ENCODE results near the gene S100A4. TPM values are rescaled to one million over a fixed set of nuclear protein-coding genes. Genes with fewer than 3 reads are reported as not detected.
"Not testable (repeated sequence)": the region's sequence is repeated elsewhere in the genome, so short reads cannot be mapped to it uniquely, and the experiment has no call there.

S100A4 gene
- total RNA-seq, 1 donor from 2014 or later: 181 TPM

DNA sequence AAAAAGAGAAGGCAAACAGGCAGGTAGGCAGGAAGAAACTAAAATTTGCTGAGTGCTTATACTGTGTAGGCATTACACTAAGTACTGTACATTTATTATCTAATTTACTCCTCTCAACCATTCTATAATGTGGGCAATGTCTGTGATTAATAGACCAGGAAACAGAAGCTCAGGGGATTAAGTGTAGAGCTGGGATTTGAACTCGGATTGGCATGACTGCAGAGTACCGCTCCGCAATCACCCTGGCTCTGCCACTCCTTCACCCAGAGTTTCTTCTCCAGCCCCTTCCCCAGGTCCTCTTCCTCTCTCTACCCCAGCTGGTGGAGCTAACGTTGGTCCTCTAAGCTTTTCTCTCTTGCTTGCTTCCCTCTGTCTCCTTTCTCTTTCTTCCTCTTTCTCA lies 31.5 kb upstream of the S100A4 start:
- H3K27me3 Mint-ChIP-seq (ENCODE audit: low read depth): peaks cover 25% of the 10 kb centered on the region
- H3K27ac Mint-ChIP-seq: no peak overlapping the region
- DNase-seq (ENCODE audit: low spot score): no peak
- H3K4me1 Mint-ChIP-seq (ENCODE audit: low read depth): peaks cover 9% of the 10 kb centered on the region
- no peak overlapping the region for H3K4me3 Mint-ChIP-seq (ENCODE audit: low read depth)
- intact Hi-C loops (cut with micrococcal nuclease): no loop called here
- H3K36me3 Mint-ChIP-seq (ENCODE audit: low read depth): no peaks in the 10 kb centered on the region
- H3K9me3 Mint-ChIP-seq: no peaks in the 10 kb centered on the region

DNA sequence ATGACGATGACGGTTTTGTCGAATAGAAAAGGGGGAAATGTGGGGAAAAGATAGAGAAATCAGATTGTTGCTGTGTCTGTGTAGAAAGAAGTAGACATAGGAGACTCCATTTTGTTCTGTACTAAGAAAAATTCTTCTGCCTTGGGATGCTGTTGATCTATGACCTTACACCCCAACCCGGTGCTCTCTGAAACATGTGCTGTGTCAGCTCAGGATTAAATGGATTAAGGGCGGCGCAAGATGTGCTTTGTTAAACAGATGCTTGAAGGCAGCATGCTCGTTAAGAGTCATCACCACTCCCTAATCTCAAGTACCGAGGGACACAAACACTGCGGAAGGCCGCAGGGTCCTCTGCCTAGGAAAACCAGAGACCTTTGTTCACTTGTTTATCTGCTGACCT lies 29.9 kb upstream of the S100A4 start:
- Mint-ChIP-seq H3K27me3 (ENCODE audit: low read depth) (peaks cover 25% of the 10 kb centered on the region), H3K4me1 (ENCODE audit: low read depth) (peaks cover 13% of the 10 kb centered on the region)
- intact Hi-C loops (cut with micrococcal nuclease); H3K9me3 Mint-ChIP-seq; H3K4me3 Mint-ChIP-seq (ENCODE audit: low read depth); H3K27ac Mint-ChIP-seq; H3K36me3 Mint-ChIP-seq (ENCODE audit: low read depth); DNase-seq (ENCODE audit: low spot score): not testable (repeated sequence)

DNA sequence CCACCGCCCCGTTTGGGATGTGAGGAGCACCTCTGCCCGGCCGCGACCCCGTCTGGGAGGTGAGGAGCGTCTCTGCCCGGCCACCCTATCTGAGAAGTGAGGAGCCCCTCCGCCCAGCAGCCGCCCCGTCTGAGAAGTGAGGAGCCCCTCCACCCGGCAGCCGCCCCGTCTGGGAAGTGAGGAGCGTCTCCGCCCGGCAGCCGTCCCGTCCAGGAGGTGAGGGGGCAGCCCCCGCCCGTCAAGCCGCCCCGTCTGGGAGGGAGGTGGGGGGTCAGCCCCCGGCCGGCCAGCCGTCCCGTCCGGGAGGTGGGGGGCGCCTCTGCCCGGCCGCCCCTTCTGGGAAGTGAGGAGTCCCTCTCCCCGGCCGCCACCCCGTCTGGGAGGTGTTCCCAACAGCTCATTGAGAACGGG lies 29.5 kb upstream of the S100A4 start:
- H3K4me3 Mint-ChIP-seq (ENCODE audit: low read depth); H3K36me3 Mint-ChIP-seq (ENCODE audit: low read depth); DNase-seq (ENCODE audit: low spot score); H3K27ac Mint-ChIP-seq; H3K9me3 Mint-ChIP-seq; intact Hi-C loops (cut with micrococcal nuclease): not testable (repeated sequence)
- peaks cover 25% of the 10 kb centered on the region for H3K27me3 Mint-ChIP-seq (ENCODE audit: low read depth)
- H3K4me1 Mint-ChIP-seq (ENCODE audit: low read depth): peaks cover 13% of the 10 kb centered on the region

DNA sequence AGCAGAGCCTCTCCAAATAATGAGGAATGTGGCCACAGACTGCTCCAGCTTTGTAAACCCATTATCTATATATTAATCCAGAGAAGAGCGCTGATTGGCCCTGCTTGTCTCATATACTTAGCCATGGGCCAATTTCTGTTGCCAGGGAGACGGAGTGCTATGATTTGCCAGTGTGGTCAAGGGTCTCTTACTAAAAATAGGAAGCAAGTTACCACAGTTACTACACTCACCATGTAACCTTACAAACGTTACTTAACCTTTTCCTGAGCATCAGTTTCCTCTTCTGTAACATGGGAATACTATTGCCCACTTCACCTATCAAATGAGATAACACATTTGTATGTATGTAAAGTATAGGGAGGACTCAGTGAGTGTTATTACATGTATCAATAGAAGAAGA lies 27.7 kb upstream of the S100A4 start:
- H3K36me3 Mint-ChIP-seq (ENCODE audit: low read depth): no peaks in the 10 kb centered on the region

DNA sequence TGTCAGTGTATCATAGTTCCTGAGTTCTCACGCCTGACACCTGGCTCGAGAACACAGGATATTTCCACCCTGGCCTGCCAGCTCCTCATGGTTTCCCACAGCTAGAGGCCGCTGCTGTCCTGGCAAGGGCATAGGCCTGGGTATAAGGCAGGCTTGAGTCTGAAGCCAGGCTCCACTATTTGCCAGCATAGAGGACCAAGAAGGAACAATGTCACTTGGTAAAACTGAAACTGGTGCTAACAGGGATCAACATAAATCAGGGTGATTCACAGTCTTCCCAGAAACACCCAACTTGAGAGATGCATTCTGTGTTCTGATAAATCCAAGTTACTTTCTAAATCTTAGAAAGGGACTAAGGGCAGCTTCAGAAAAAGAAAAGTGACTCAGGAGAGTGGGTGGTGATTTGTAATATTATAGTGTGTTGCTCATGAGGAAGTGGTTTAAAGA lies 27.0 kb upstream of the S100A4 start:
- DNase-seq (ENCODE audit: low spot score): peak; percentile 38
- Mint-ChIP-seq H3K27me3 (ENCODE audit: low read depth) (peaks cover 9% of the 10 kb centered on the region), H3K4me3 (ENCODE audit: low read depth) (no peak overlapping the region), H3K36me3 (ENCODE audit: low read depth) (no peaks in the 10 kb centered on the region), H3K27ac (no peak overlapping the region), H3K4me1 (ENCODE audit: low read depth) (peaks cover 31% of the 10 kb centered on the region), H3K9me3 (no peaks in the 10 kb centered on the region)
- intact Hi-C loops (cut with micrococcal nuclease): loop anchor here (1.0 to 5.0 kb wide), 3 partner anchors 25 to 60 kb away; partner anchors contain the start of gene CHTOP

More for the DNA sequence above, 27.7 kb upstream of the S100A4 start:
- no peak overlapping the region for H3K4me3 Mint-ChIP-seq (ENCODE audit: low read depth)
- peaks cover 16% of the 10 kb centered on the region for H3K27me3 Mint-ChIP-seq (ENCODE audit: low read depth)
- intact Hi-C loops (cut with micrococcal nuclease): loop anchor here (5.0 kb wide), 1 partner anchor 59 kb away; the partner anchor contains the start of gene CHTOP
- peaks cover 24% of the 10 kb centered on the region for H3K4me1 Mint-ChIP-seq (ENCODE audit: low read depth)
- H3K9me3 Mint-ChIP-seq: no peaks in the 10 kb centered on the region
- DNase-seq (ENCODE audit: low spot score): no peak
- H3K27ac Mint-ChIP-seq: peak overlapping the region; percentile 9

DNA sequence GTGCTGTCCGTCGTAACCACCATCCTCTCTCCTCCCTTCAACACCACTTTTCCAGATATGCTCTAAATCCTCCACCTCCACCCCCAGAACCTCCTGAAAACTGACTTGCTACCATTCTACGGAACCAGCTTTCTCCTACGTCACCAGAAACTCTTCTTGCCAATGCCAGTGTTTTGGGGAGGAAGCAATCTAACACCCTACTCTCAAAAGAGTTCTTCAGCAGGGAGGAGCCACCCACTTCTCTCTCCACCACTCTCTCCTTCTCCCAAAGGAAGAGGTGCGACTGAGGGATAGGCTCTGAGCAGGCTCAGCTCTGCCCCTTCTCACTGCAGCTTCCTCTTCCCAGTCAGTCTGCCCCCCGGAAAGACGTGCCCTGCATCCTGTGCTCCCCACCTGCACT lies 26.1 kb upstream of the S100A4 start:
- Mint-ChIP-seq H3K9me3 (no peaks in the 10 kb centered on the region), H3K27ac (no peak overlapping the region), H3K27me3 (ENCODE audit: low read depth) (peaks cover 3% of the 10 kb centered on the region), H3K4me1 (ENCODE audit: low read depth) (peaks cover 37% of the 10 kb centered on the region), H3K36me3 (ENCODE audit: low read depth) (no peaks in the 10 kb centered on the region), H3K4me3 (ENCODE audit: low read depth) (no peak overlapping the region)
- DNase-seq (ENCODE audit: low spot score): no peak
- intact Hi-C loops (cut with micrococcal nuclease): loop anchor here (1.0 to 5.0 kb wide), 3 partner anchors 26 to 61 kb away; partner anchors contain the start of gene CHTOP

DNA sequence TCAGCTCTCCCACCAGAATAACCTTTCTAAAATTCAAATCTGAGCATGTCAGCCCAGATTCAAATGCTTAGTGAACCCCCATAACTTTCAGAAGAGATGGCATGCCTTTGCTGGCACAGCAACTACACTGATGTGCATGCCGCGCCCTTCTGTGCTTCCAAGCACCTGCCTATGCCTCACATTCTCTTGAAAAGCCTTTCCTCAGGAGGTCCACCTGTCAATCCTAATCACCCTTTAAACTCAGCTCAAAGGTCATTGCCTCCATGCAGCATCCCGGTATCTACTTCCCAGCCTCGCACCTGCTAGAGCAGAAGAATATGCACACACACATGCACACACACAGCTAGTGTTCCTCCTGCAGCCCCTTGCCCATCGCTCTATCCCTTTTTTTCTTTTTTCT lies 25.3 kb upstream of the S100A4 start:
- Mint-ChIP-seq H3K4me1 (ENCODE audit: low read depth) (peaks cover 43% of the 10 kb centered on the region), H3K9me3 (no peaks in the 10 kb centered on the region), H3K4me3 (ENCODE audit: low read depth) (no peak overlapping the region), H3K27ac (no peak overlapping the region), H3K27me3 (ENCODE audit: low read depth) (no peaks in the 10 kb centered on the region), H3K36me3 (ENCODE audit: low read depth) (no peaks in the 10 kb centered on the region)
- DNase-seq (ENCODE audit: low spot score): no peak
- intact Hi-C loops (cut with micrococcal nuclease): loop anchor here (5.0 kb wide), 1 partner anchor 61 kb away; the partner anchor contains the start of gene CHTOP

DNA sequence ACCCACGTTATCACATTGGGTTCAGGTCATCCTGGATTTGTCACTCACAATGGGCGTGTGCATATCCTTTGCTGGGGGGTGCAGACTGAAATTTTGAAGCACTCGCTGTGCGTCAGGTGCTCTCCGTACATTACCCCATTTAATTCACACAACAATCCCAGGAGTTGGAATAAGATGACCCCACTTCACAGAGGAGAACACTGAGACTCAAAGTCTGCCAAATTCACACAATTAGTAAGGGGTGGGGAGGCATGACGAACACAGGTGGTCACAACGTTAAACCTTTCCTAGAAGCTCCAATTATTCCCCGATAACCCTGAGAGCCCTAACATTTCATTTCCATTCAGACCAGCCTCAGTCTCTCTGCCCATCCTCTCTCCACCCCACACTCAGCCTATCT lies 23.9 kb upstream of the S100A4 start:
- H3K4me1 Mint-ChIP-seq (ENCODE audit: low read depth): peaks cover 48% of the 10 kb centered on the region
- DNase-seq (ENCODE audit: low spot score): no peak
- H3K27ac Mint-ChIP-seq: no peak overlapping the region
- H3K9me3 Mint-ChIP-seq: no peaks in the 10 kb centered on the region
- H3K4me3 Mint-ChIP-seq (ENCODE audit: low read depth): no peak overlapping the region
- intact Hi-C loops (cut with micrococcal nuclease): no loop called here
- no peaks in the 10 kb centered on the region for H3K27me3 Mint-ChIP-seq (ENCODE audit: low read depth)
- H3K36me3 Mint-ChIP-seq (ENCODE audit: low read depth): no peaks in the 10 kb centered on the region

DNA sequence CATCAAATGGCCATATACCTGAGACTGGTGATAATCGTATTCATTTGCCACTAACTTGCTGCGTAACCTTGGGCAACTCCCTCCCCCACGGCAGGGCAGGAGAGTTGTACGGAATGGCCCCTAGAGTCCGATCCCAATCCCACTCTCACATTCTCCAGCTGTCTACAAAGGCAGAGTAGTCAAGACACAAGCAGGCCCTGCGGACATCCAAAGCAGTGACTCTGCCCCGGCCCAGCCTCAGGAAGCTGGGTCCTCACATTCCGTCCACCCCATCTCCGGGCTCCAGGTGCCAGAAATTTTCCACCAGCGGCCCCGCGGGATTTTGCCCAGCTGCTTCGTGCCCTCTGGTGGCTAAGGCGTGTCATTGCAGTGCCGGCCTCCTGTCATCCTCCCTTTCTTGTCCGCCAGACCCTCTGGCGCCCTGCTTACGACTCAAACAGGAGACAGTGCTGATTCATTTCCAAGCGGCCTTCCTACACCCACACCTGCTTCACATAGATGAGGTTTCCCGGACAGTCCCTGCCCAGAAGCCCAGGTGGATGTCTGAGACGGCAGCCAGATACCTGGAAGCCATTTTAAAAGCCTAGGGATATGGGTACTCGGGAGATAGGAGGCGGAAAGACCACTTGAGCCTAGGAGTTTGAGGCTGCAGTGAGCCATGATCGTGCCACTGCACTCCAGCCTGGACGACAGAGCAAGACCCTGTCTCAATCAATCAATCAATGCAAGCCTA lies 22.9 kb upstream of the S100A4 start:
- DNase-seq (ENCODE audit: low spot score): peak; percentile 73
- Mint-ChIP-seq H3K4me3 (ENCODE audit: low read depth) (peak overlapping the region; percentile 49), H3K9me3 (no peaks in the 10 kb centered on the region), H3K4me1 (ENCODE audit: low read depth) (peaks cover 48% of the 10 kb centered on the region), H3K36me3 (ENCODE audit: low read depth) (no peaks in the 10 kb centered on the region), H3K27me3 (ENCODE audit: low read depth) (no peaks in the 10 kb centered on the region), H3K27ac (peak overlapping the region; percentile 5)
- intact Hi-C loops (cut with micrococcal nuclease): loop anchor here (1.0 kb wide), 2 partner anchors 35 to 57 kb away; no protein-coding TSS in a partner anchor

DNA sequence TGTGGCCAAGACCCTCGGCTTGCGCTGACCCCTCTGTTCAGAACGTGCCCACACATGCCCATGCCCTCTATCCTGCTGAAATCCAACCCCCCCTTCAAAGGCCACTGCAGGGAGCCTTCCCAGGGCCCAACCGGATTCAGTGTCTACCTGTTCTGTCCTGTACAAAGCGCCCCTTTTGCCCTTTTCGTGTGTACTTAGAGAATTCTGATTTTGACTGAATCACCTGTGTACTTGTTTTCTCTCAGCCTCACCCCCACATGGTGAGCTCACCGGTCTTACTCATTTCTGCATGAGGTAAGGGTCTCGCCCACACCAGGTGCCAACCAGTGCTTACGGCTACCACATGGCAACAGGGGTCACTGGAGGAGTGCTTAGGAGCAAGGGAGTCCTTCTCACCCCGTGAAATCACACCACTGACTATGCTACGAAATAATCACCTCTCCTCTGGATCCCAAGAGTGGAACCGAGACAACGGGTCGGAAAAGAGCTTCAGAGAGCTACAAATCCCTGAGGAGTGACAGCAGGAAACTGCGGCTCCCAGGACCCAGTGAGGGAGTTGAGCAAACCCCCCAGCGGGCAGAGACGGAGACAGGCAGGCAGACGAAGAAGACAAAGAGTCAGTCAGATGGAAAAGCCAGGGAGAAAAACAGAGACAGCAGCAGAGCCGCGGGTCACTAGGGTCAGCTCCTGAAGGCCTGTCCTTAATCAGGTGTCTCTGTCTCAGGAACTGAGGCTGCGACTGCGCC lies 22.2 kb upstream of the S100A4 start:
- Mint-ChIP-seq H3K4me3 (ENCODE audit: low read depth) (no peak overlapping the region), H3K27me3 (ENCODE audit: low read depth) (no peaks in the 10 kb centered on the region), H3K36me3 (ENCODE audit: low read depth) (no peaks in the 10 kb centered on the region), H3K4me1 (ENCODE audit: low read depth) (peaks cover 42% of the 10 kb centered on the region), H3K27ac (peak overlapping the region; percentile 67), H3K9me3 (no peaks in the 10 kb centered on the region)
- intact Hi-C loops (cut with micrococcal nuclease): loop anchor here (1.0 to 2.0 kb wide), 3 partner anchors 34 to 103 kb away; partner anchors contain the start of gene ILF2
- DNase-seq (ENCODE audit: low spot score): no peak

DNA sequence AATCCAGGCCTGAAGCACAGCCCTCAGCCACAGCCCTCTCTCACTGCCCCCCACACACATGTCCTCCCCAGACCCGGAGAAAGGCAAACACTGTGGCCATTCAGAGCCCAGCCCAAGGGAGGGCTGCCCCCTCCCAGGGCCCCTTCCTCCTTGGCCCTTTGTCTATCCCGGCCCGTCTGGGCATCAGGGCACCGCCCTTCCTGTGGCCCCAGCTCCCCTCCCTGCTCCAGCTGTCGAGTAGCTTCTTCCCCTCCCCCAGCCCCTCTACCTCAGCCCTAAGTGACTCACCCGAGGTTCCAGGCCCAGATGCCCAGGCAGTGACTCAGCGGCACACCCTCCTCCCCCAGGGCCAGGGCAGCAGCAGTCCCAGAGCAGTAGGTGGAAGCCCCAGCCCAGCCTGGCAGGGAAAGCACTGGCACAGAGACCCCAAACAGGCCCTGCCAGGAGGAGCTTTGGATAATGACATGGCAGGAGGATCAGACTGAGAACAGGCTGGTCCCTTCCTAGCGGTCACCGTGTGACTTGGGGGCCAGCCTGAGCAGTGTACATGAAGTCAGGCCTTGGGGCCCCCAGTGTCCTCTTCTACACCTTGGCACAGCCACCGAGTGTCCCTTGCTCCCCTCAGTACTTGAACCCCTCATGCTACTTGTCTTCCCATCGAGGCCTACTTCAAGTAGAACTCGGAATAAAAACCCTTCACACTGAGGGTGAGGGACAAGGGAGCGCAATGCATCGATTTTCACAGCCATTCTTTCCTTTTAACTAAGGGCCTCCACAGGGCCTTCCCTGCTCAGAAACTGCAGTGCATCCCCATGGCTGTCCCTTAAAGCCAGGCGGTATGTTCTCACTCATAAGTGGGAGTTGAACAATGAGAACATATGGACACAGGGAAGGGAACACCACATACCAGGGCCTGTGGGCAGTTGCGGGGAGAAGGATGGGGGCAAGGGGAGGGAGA lies 21.1 kb upstream of the S100A4 start:
- Mint-ChIP-seq H3K4me1 (ENCODE audit: low read depth) (peaks cover 37% of the 10 kb centered on the region), H3K27me3 (ENCODE audit: low read depth) (no peaks in the 10 kb centered on the region), H3K9me3 (no peaks in the 10 kb centered on the region), H3K27ac (peak overlapping the region; percentile 100), H3K4me3 (ENCODE audit: low read depth) (peak overlapping the region; percentile 22), H3K36me3 (ENCODE audit: low read depth) (no peaks in the 10 kb centered on the region)
- intact Hi-C loops (cut with micrococcal nuclease): loop anchor here (1.0 to 2.0 kb wide), 2 partner anchors 21 to 104 kb away; partner anchors contain the start of genes ILF2 and S100A4
- DNase-seq (ENCODE audit: low spot score): peak; percentile 75
